SK-N-SH (cell line): ENCODE data around the gene DLG1.

ENCODE experiments used
- CHD2 ChIP-seq: fragments of 150-350 bp; IDR thresholded peaks from 2 replicates; pipeline ENCODE4 v1.6.1; 2018; ENCODE audit warnings: low read length; ENCODE audit not compliant: partially characterized antibody
- EP300 ChIP-seq, 2 experiments: IDR thresholded peaks; 2 replicates each; pipeline versions ENCODE4 v1.4.0 to v1.6.1; 2012; ENCODE audit warnings: borderline replicate concordance in 1 of 2, low read depth in 1 of 2, low read length in 1 of 2
- FOXM1 ChIP-seq: IDR thresholded peaks from 2 replicates; pipeline ENCODE4 v1.4.0; 2012; ENCODE audit warnings: low read depth, mild to moderate bottlenecking
- TCF12 ChIP-seq: IDR thresholded peaks from 2 replicates; pipeline ENCODE4 v1.4.0; 2012
- TF ChIP-seq, protein P1 (sequence below): IDR thresholded peaks from 2 replicates; pipeline ENCODE4 v1.6.1; 2012; ENCODE audit warnings: mild to moderate bottlenecking, low read depth, low read length, moderate library complexity
- TF ChIP-seq, protein P2 (sequence below): fragments of 200-600 bp; sonication (generic); IDR thresholded peaks from 2 replicates; pipeline ENCODE4 v1.6.1; 2017; ENCODE audit warnings: antibody characterized with exemption, mild to moderate bottlenecking, moderate library complexity

GRCh38 chr3:197320582-197320981, 22.2 kb upstream of the DLG1 start:
- TF ChIP-seq CHD2 = no peak
- TF ChIP-seq, protein P1, sequence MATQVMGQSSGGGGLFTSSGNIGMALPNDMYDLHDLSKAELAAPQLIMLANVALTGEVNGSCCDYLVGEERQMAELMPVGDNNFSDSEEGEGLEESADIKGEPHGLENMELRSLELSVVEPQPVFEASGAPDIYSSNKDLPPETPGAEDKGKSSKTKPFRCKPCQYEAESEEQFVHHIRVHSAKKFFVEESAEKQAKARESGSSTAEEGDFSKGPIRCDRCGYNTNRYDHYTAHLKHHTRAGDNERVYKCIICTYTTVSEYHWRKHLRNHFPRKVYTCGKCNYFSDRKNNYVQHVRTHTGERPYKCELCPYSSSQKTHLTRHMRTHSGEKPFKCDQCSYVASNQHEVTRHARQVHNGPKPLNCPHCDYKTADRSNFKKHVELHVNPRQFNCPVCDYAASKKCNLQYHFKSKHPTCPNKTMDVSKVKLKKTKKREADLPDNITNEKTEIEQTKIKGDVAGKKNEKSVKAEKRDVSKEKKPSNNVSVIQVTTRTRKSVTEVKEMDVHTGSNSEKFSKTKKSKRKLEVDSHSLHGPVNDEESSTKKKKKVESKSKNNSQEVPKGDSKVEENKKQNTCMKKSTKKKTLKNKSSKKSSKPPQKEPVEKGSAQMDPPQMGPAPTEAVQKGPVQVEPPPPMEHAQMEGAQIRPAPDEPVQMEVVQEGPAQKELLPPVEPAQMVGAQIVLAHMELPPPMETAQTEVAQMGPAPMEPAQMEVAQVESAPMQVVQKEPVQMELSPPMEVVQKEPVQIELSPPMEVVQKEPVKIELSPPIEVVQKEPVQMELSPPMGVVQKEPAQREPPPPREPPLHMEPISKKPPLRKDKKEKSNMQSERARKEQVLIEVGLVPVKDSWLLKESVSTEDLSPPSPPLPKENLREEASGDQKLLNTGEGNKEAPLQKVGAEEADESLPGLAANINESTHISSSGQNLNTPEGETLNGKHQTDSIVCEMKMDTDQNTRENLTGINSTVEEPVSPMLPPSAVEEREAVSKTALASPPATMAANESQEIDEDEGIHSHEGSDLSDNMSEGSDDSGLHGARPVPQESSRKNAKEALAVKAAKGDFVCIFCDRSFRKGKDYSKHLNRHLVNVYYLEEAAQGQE = no peak
- TF ChIP-seq, protein P2, sequence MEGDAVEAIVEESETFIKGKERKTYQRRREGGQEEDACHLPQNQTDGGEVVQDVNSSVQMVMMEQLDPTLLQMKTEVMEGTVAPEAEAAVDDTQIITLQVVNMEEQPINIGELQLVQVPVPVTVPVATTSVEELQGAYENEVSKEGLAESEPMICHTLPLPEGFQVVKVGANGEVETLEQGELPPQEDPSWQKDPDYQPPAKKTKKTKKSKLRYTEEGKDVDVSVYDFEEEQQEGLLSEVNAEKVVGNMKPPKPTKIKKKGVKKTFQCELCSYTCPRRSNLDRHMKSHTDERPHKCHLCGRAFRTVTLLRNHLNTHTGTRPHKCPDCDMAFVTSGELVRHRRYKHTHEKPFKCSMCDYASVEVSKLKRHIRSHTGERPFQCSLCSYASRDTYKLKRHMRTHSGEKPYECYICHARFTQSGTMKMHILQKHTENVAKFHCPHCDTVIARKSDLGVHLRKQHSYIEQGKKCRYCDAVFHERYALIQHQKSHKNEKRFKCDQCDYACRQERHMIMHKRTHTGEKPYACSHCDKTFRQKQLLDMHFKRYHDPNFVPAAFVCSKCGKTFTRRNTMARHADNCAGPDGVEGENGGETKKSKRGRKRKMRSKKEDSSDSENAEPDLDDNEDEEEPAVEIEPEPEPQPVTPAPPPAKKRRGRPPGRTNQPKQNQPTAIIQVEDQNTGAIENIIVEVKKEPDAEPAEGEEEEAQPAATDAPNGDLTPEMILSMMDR = no peak
- no peak for TF ChIP-seq FOXM1
- no peak for TF ChIP-seq TCF12
- TF ChIP-seq EP300 (IDR thresholded peaks at IDR 0.05; ENCODE audit: borderline replicate concordance in 1 of 2, low read depth in 1 of 2, low read length in 1 of 2) = no peak
